Right lobe of liver (tissue), 6 donors: ENCODE data around the gene DUSP2. TPM values are rescaled to one million over a fixed set of nuclear protein-coding genes. Genes with fewer than 3 reads are reported as not detected.

Experiments
- ATAC-seq, 4 donors: fragments of 200-7000 bp; cut with Tn5 transposase; one replicate each; pipeline ENCODE4 v1.9.1; 2020; ENCODE audit warnings: mild to moderate bottlenecking in 4 of 4, moderate library complexity in 4 of 4
- DNase-seq, 3 donors: peaks; one replicate each; pipeline ENCODE4 v3.0.0-alpha.2; 2020
- H3K27ac ChIP-seq, 3 donors: fragments of 200-600 bp; one replicate each; pipeline ENCODE4 v1.8.0; 2022
- H3K27me3 ChIP-seq, 2 donors: fragments of 200-600 bp; one replicate each; pipeline ENCODE4 v1.8.0; 2022
- H3K36me3 ChIP-seq, 4 donors: fragments of 200-600 bp; sonication (generic) in 1 of 4; one replicate each; pipeline versions ENCODE4 v1.5.1 to v1.8.0; 2017 to 2022; ENCODE audit warnings: control low read depth in 1 of 4
- H3K4me1 ChIP-seq, 4 donors: fragments of 200-600 bp; sonication (generic) in 1 of 4; one replicate each; pipeline versions ENCODE4 v1.5.1 to v1.8.0; 2017 to 2022; ENCODE audit warnings: control low read depth in 1 of 4
- H3K4me3 ChIP-seq, 3 donors: fragments of 200-600 bp; one replicate each; pipeline ENCODE4 v1.8.0; 2022
- H3K9me3 ChIP-seq, 4 donors: fragments of 200-600 bp; sonication (generic) in 1 of 4; one replicate each; pipeline versions ENCODE4 v1.5.1 to v1.8.0; 2017 to 2022; ENCODE audit warnings: control low read depth in 1 of 4
- POLR2A ChIP-seq: fragments of 450-650 bp; IDR thresholded peaks from one replicate; pipeline ENCODE4 v1.6.1; 2017; ENCODE audit warnings: antibody characterized with exemption, mild to moderate bottlenecking
- WGBS: methylation state at CpG from one replicate; pipeline ENCODE4 v1.1.6; 2018; ENCODE audit warnings: low coverage, low lambda C conversion rate; ENCODE audit not compliant: insufficient coverage; ENCODE audit errors: missing lambda C conversion rate; 5-methylcytosine and 5-hydroxymethylcytosine counted together
- intact Hi-C, 2 donors: fragments of 100-400 bp; cut with DNase I; formaldehyde crosslinking; loops; one replicate each; pipeline versions ENCODE4 v1.11.2 to v1.14.1; 2022
- total RNA-seq, 6 experiments: library from RNA; depleted of rRNA in 2 of 6; stranded (reverse); fragments of >200 nt in 2 of 6; fragmentation: NEBNext Ultra II Directional in 3 of 6; extraction: Animal tissue kit (Norgen Biotek cat#: 25700) in 3 of 6; gene quantifications; one replicate each; pipeline versions ENCODE4 v1.1.0 to v1.2.4, GENCODE V29; 2016 to 2023
- TF ChIP-seq, protein P1 (sequence below), 4 donors: fragments of 200-600 bp in 3 of 4; fragments of 450-650 bp in 1 of 4; IDR thresholded peaks; one replicate each; pipeline versions ENCODE4 v1.5.1 to v1.8.0; 2016 to 2022; ENCODE audit warnings: antibody characterized with exemption in 4 of 4, mild to moderate bottlenecking in 2 of 4
- donor health status: DM: no; HTN: yes; CAD: no.
- donor health status: DM: no; HTN: no; CAD: no.
- donor health status: DM: no; HTN: no; CAD: no.
- donor health status: DM: no; HTN: yes; CAD: no.
- donor health status: DM: no; HTN: yes; CAD: no.

Gene DUSP2
- total RNA-seq, 6 experiments from 2014 or later = 0.44 to 2.5 (median 1.2) TPM

DNA sequence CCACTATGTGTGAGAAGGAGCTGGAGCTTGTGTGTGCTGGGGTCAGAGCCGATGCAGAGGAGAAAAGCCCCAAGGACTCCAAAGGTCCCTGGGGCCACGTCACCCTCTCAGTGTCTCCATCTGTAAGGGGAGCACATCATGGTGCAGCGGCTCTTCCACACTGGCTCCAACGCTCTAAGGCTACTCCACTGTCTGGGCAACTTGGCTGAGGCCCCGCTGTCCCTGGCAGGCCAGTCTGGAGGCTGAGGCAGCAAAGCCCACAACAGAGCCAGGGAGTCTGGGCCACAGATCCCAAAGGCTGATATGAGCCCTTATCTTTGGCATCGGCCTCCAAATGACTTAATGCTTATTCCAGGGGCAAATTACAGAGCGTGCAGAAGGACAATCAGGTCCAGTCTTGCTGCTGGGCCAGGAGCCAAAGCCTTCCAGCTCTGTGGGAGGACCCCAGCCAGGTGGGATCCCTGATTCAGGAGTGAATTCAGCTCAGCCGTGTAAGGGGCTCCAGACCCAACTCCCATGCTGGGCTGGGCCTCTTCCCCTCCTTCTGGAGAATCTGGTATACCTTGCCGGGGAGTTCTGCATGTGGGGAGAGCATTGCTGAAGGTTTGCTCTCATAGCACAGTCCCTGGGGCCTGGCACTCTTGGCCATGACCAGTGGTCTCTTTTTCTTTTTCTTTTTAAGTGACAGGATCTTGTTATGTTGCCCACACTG, 1.8 kb upstream of the DUSP2 start:
- ATAC-seq (no peak), DNase-seq (peak; percentile 17 to 44 (median 38))
- Histone ChIP-seq H3K4me1 (no peaks in the 10 kb centered on the region), H3K4me3 (no peak overlapping the region), H3K27ac (peak overlapping the region in 1 of 3 donors; percentile 20), H3K27me3 (no peaks in the 10 kb centered on the region), H3K36me3 (no peaks in the 10 kb centered on the region), H3K9me3 (no peaks in the 10 kb centered on the region)
- intact Hi-C loops = no loop called here
- no CpG with 5 or more reads among the region's 9 CpGs for WGBS
- TF ChIP-seq, protein P1, sequence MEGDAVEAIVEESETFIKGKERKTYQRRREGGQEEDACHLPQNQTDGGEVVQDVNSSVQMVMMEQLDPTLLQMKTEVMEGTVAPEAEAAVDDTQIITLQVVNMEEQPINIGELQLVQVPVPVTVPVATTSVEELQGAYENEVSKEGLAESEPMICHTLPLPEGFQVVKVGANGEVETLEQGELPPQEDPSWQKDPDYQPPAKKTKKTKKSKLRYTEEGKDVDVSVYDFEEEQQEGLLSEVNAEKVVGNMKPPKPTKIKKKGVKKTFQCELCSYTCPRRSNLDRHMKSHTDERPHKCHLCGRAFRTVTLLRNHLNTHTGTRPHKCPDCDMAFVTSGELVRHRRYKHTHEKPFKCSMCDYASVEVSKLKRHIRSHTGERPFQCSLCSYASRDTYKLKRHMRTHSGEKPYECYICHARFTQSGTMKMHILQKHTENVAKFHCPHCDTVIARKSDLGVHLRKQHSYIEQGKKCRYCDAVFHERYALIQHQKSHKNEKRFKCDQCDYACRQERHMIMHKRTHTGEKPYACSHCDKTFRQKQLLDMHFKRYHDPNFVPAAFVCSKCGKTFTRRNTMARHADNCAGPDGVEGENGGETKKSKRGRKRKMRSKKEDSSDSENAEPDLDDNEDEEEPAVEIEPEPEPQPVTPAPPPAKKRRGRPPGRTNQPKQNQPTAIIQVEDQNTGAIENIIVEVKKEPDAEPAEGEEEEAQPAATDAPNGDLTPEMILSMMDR (IDR thresholded peaks at IDR 0.05) = no peak
- no peak for TF ChIP-seq POLR2A

DNA sequence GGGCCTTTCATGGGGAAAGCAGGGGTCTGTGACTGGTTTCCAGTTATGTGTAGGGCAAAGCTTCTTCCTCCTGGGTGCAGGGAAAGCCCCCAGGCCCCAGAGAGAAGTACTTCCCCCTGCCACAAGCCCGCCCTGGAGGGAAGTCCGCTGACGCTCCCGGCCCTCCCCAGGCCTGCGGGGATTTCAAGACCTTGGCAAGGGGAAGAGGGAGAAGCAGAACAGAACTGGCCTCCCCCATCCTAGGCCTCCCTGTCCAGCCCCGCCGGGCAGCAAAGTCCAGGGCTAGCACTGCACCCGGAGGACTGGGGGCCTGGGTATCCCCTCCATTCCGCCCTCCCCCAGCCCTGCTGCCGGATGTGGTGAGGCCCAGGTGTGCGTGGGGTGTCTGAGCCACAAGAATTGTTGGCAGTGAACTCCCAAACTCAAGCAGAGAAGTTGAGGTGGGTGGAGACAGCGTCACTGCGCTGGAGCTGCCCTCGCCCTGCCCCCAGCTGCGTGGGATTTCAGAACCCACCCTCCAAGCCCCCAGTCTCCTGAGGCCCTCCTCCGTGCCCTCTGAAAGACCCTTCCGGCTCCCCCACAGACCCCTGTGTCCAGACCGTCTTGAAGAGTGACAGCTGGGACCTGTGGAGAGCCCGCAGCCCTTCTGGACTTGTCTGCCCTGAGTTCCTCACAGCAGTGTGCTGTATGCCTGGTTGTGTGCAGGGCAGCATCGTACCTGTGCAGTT, 1.1 kb upstream of the DUSP2 start:
- Histone ChIP-seq H3K4me3 (no peak overlapping the region), H3K36me3 (no peaks in the 10 kb centered on the region), H3K27ac (peak overlapping the region; percentile 6 to 37 (median 20)), H3K27me3 (no peaks in the 10 kb centered on the region), H3K9me3 (no peaks in the 10 kb centered on the region), H3K4me1 (no peaks in the 10 kb centered on the region)
- peak; percentile 51 to 79 (median 70) for DNase-seq
- intact Hi-C loops = no loop called here
- peak; percentile 28 for TF ChIP-seq POLR2A
- TF ChIP-seq, protein P1 (IDR thresholded peaks at IDR 0.05) = no peak
- peak; percentile 25 to 48 (median 40) for ATAC-seq
- WGBS = 100% methylated on average over 3 of the region's 20 CpGs

DNA sequence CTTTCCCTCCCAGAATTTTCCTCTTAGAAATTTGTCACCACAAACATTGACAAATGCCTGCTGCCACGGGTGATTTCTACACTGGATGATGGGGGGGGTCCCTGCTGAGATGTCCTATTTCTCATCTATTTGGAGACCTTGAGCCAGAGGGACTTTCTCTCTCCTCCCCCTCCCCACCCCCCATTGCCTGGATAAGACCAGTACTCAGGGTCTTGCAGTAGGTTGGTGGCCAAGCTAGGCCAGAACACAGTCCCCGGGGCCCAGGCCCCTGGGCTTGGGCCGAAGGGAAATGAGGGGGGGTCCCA, 560 bp upstream of the DUSP2 start:
- intact Hi-C loops = no loop called here
- DNase-seq = no peak
- H3K27ac ChIP-seq = peak overlapping the region in 2 of 3 donors; percentile 20 to 37

DNA sequence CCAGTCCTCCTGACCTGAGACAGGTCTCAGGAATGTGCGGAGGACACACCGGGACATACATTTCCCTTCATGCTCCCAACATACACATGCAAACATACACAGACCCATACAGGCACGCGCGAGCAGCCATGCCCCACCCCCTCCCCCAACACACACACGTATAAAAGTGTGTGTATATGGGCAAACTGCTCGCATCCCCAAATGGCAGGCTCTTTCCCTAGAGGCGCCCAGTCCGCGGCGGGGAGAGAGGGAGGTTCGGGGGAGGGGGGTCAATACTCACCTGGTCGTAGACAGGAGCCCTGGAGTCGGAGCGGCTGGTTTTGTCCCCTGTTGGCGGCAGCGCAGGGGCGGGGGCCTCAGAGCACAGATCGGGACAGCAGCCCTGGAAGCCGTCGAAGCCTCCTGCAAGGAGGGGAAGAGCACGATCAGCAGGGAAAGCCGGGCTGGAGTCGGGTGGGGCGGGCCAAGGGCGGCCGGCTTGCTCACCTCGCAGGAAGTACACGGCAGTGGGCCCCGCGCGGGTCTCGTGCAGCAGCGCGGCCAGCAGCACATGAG, 682 bp downstream of the DUSP2 start:
- no peaks in the 10 kb centered on the region for H3K27me3 ChIP-seq
- no peaks in the 10 kb centered on the region for H3K9me3 ChIP-seq
- TF ChIP-seq POLR2A = no peak
- TF ChIP-seq, protein P1 (IDR thresholded peaks at IDR 0.05) = no peak
- no peaks in the 10 kb centered on the region for H3K36me3 ChIP-seq
- DNase-seq (peak in 2 of 3 donors; percentile 49 to 61), ATAC-seq (no peak)
- WGBS = no CpG with 5 or more reads among the region's 35 CpGs
- peak overlapping the region in 2 of 3 donors; percentile 22 to 53 for H3K27ac ChIP-seq
- H3K4me3 ChIP-seq = peak overlapping the region; percentile 38 to 65 (median 56)
- H3K4me1 ChIP-seq = no peaks in the 10 kb centered on the region
- intact Hi-C loops = no loop called here

More for the DNA sequence above, 560 bp upstream of the DUSP2 start:
- Histone ChIP-seq H3K9me3 (no peaks in the 10 kb centered on the region), H3K4me1 (no peaks in the 10 kb centered on the region), H3K36me3 (no peaks in the 10 kb centered on the region), H3K27me3 (no peaks in the 10 kb centered on the region), H3K4me3 (peak overlapping the region in 1 of 3 donors; percentile 65)
- no CpG with 5 or more reads among the region's 3 CpGs for WGBS
- no peak for ATAC-seq
- TF ChIP-seq, protein P1 (IDR thresholded peaks at IDR 0.05) = no peak
- TF ChIP-seq POLR2A = no peak
